ENCODE measurements around the gene EAPP. TPM values are rescaled to one million over a fixed set of nuclear protein-coding genes. Genes with fewer than 3 reads are reported as not detected.

The EAPP gene
- total and polyA plus RNA-seq, 8 donors = 15.8 to 95.3 (median 34.8) TPM

- H3K27me3 ChIP-seq = no peaks in the 10 kb centered on the region
- H3K27ac ChIP-seq = no peak overlapping the region
- no peaks in the 10 kb centered on the region for H3K9me3 ChIP-seq
- H3K4me3 ChIP-seq = no peak overlapping the region
- H3K4me1 ChIP-seq = no peaks in the 10 kb centered on the region
- TF ChIP-seq POLR2A (IDR thresholded peaks at IDR 0.05) (no peak), EP300 (IDR thresholded peaks at IDR 0.05) (no peak), POLR2AphosphoS5 (IDR thresholded peaks at IDR 0.05) (no peak)
- TF ChIP-seq, protein P1, sequence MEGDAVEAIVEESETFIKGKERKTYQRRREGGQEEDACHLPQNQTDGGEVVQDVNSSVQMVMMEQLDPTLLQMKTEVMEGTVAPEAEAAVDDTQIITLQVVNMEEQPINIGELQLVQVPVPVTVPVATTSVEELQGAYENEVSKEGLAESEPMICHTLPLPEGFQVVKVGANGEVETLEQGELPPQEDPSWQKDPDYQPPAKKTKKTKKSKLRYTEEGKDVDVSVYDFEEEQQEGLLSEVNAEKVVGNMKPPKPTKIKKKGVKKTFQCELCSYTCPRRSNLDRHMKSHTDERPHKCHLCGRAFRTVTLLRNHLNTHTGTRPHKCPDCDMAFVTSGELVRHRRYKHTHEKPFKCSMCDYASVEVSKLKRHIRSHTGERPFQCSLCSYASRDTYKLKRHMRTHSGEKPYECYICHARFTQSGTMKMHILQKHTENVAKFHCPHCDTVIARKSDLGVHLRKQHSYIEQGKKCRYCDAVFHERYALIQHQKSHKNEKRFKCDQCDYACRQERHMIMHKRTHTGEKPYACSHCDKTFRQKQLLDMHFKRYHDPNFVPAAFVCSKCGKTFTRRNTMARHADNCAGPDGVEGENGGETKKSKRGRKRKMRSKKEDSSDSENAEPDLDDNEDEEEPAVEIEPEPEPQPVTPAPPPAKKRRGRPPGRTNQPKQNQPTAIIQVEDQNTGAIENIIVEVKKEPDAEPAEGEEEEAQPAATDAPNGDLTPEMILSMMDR (IDR thresholded peaks at IDR 0.05) = no peak
- DNase-seq = no peak
- no peaks in the 10 kb centered on the region for H3K36me3 ChIP-seq
- intact Hi-C loops (cut with DNase I; ENCODE audit: low total_unique reads) = no loop called here
- 81 to 88% (median 83%) methylated on average over 2 of the region's 2 CpGs for WGBS, 5 donors
Observed at GRCh38 chr14:34474187-34474679, 65.3 kb downstream of the EAPP start.

GRCh38 chr14:34472706-34473279 lies 66.7 kb downstream of the EAPP start:
- Histone ChIP-seq H3K4me3 (no peak overlapping the region), H3K27me3 (no peaks in the 10 kb centered on the region), H3K4me1 (no peaks in the 10 kb centered on the region), H3K36me3 (no peaks in the 10 kb centered on the region), H3K27ac (no peak overlapping the region), H3K9me3 (no peaks in the 10 kb centered on the region)
- no peak for TF ChIP-seq POLR2AphosphoS5 (IDR thresholded peaks at IDR 0.05)
- TF ChIP-seq, protein P1 (IDR thresholded peaks at IDR 0.05) = no peak
- TF ChIP-seq EP300 (IDR thresholded peaks at IDR 0.05) = no peak
- 77 to 85% (median 82%) methylated on average over 6 of the region's 6 CpGs for WGBS, 5 donors
- intact Hi-C loops (cut with DNase I; ENCODE audit: low total_unique reads) = no loop called here
- DNase-seq = no peak

DNA sequence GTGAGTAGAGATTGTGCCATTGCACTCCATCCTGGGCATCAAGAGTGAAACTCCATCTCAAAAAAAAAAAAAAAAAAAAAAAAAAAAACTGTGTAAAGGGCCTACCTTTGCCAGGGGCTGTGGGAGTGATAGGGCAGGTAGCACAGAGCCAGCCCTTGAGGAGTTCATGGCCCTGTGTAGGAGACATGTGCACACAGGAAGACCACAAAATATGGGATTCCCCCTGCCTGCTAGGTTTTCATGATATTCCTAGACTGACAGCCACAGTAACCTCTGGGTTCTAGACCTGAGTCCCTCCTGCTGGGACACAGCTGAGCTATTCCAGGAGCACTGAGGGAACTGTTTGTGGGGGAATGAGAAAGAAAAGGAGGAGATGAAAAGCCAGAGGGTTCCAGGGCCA lies 69.2 kb downstream of the EAPP start:
- H3K27ac ChIP-seq = no peak overlapping the region
- no peaks in the 10 kb centered on the region for H3K4me1 ChIP-seq
- TF ChIP-seq, protein P1 (IDR thresholded peaks at IDR 0.05) = no peak
- no peak for TF ChIP-seq EP300 (IDR thresholded peaks at IDR 0.05)
- TF ChIP-seq POLR2AphosphoS5 (IDR thresholded peaks at IDR 0.05) = no peak
- no peak for TF ChIP-seq POLR2A (IDR thresholded peaks at IDR 0.05)
- H3K9me3 ChIP-seq = no peaks in the 10 kb centered on the region
- DNase-seq = no peak
- no peak overlapping the region for H3K4me3 ChIP-seq
- H3K36me3 ChIP-seq = no peaks in the 10 kb centered on the region
- intact Hi-C loops (cut with DNase I; ENCODE audit: low total_unique reads) = no loop called here
- no peaks in the 10 kb centered on the region for H3K27me3 ChIP-seq

DNA sequence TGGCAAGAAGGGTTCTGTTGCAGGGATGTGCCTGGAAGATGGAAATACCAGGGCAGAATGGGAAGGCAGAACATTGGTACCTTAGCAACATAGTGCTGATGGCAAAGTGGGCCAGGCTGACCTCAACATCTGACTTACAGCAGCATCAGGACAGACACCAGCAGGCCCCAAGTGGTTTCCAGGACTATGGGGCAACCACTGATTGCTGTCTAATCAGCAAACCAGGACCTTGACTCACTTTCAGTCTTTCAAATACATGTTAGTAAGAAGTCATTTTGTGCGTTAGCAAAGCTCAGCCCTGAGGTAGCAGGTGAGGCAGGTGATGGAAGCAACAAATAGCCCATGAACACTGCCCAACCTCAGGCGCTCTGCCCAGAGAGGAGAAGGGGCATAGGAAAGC lies 72.8 kb downstream of the EAPP start:
- no peak for DNase-seq
- H3K27ac ChIP-seq = no peak overlapping the region
- H3K4me3 ChIP-seq = no peak overlapping the region
- TF ChIP-seq POLR2AphosphoS5 (IDR thresholded peaks at IDR 0.05) (no peak), POLR2A (IDR thresholded peaks at IDR 0.05) (no peak), EP300 (IDR thresholded peaks at IDR 0.05) (no peak)
- TF ChIP-seq, protein P1 (IDR thresholded peaks at IDR 0.05) = no peak
- 90 to 99% (median 95%) methylated on average over 2 of the region's 2 CpGs for WGBS, 5 donors
- H3K36me3 ChIP-seq = no peaks in the 10 kb centered on the region
- peaks cover 0 to 8% (median 7%) of the 10 kb centered on the region in 4 donors for H3K4me1 ChIP-seq
- no peaks in the 10 kb centered on the region for H3K27me3 ChIP-seq
- intact Hi-C loops (cut with DNase I; ENCODE audit: low total_unique reads) = no loop called here
- H3K9me3 ChIP-seq = no peaks in the 10 kb centered on the region

Small RNA genes lying within 50 kb of the gene (small RNA-seq; reads per million reads assigned to genes)
- 0 reads per million in 4 donors for gene RNU1-27P
- 0 reads per million in 4 donors for gene RNU1-28P

Other genes with a start within 250 kb of the EAPP start
- 10 to 100 TPM in 3 of 5 donors, 1 to 10 TPM in 1, under 1 TPM in 1; 0.29 to 34.1 (median 15.8) TPM for gene SPTSSA, start 77.5 kb downstream of the EAPP start, total RNA-seq
- gene SPTSSA, start 77.5 kb downstream of the EAPP start, polyA plus RNA-seq = 10 to 100 TPM; 25.4 to 36.0 (median 35.6) TPM
- 100 to 1,000 TPM in 1 of 5 donors, 10 to 100 TPM in 4; 30.6 to 124 (median 42.0) TPM for gene SNX6, start 90.4 kb upstream of the EAPP start, total RNA-seq
- gene SNX6, start 90.4 kb upstream of the EAPP start, polyA plus RNA-seq = 10 to 100 TPM; 23.7 to 60.2 (median 53.6) TPM
- 100 to 1,000 TPM in 3 of 5 donors, 10 to 100 TPM in 2; 42.6 to 214 (median 136) TPM for gene CFL2, start 174.9 kb upstream of the EAPP start, total RNA-seq
- 10 to 100 TPM; 22.0 to 28.6 (median 26.1) TPM for gene CFL2, start 174.9 kb upstream of the EAPP start, polyA plus RNA-seq

Data from stomach (tissue), 9 donors.